Fibroblast of skin of right quadriceps (primary cell): ENCODE measurements around the gene FGF2.
"Not testable (repeated sequence)": the region's sequence is repeated elsewhere in the genome, so short reads cannot be mapped to it uniquely, and the experiment has no call there.

Source experiments
- DNase-seq: peaks from one replicate; pipeline ENCODE4 v3.0.0-alpha.2; 2013

FGF2 gene

DNA sequence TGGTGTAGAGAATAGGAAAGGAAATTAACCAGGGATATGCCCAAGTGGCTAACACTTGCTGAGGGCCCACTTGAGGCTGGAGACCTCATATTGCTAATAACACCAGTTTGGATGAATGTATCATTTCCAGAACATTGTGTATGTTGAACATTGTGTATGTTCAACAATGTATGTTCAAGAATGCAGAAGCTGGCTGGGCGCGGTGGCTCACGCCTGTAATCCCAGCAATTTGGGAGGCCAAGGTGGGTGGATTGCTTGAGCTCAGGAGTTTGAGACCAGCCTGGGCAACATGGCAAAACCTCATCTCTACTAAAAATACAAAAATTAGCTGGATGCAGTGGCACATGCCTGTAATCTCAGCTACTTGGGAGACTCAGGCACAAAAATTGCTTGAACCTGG lies 23.2 kb downstream of the FGF2 start:
- DNase-seq = not testable (repeated sequence)

DNA sequence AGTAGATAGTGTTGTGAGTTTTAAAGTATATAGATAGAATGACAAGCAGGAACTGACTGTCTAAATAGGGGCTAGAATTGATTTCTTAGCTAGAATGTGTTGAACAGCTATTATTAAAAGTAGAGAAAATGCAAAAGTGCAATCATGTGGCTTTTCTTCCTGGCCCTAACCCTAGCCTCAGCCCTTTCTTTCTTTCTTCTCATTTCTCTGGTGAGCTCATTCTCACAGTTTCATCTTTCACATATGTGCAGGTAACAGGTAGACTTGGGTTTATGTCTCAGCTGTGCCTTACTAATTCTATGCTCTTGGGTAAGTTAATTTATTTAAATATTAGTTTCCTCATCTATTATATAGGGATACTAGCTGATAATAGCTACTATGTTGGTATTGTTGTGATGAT lies 24.9 kb downstream of the FGF2 start:
- no peak for DNase-seq

DNA sequence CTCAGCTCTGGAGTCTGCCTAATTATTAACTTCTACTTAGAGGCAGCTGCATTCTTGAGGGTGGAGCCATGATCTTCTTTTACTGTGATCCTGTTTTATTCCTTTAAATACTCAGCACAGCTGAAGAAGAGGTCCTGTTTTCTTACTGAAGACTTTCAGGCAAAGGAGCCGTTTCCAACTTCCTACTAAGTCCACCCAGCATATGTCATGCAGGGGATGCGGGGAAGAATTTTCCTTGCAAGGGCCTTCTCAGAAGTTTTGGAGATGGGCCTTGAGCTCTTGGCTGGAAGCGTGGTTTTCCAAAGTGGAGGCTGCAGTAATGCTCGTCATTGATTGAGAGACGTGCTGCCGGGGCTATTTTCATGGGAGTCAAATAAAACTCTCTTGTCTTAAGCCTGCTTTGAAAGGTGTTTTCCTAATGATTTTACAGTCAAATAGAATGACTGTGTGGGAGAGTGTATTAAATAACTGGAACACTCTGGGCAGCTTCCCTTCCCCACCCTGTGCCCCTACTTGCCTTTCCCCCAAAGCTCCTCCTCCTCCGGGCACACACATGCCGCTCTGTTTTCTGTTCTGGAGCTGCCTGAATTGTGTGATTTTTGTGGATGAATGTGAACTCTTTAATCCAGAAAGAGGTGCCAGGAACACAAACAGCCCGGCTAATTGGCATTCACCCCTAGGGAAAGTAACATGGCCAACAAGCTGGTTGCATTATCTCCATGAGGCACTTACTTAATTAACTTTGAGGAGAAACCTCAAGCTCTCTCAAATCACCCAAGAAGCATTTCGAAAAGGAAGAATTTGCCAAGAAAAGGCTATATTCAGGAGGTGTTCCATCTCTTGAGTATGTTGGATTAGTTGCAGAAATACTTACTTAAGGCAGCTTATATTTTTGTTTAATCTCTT lies 28.1 kb downstream of the FGF2 start:
- DNase-seq = no peak

DNA sequence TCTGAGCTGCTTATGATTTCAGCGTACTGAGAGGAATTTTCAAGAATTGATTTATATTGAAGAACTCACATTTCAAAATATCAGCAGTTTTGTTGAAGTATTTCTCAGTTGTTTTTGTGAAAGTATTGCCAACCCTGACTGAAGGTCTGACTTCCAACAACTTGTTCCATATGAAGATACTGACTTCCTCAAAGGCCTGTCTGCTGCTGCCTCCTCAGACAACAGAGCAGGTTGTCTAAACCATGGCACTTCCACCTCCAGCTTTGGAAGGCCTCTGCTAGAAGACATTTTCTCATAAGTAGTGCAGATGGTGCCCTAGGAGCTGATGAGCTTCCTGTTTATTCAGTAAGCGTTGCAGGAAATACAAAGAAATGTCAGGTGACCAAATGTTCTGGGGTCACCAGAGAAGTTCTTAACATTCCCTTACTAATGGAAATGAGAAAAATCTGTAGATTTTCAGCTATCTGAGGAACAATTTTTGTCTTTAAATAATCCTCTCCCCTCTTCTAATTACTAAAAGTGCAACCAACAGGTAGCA lies 28.8 kb downstream of the FGF2 start:
- DNase-seq = no peak

DNA sequence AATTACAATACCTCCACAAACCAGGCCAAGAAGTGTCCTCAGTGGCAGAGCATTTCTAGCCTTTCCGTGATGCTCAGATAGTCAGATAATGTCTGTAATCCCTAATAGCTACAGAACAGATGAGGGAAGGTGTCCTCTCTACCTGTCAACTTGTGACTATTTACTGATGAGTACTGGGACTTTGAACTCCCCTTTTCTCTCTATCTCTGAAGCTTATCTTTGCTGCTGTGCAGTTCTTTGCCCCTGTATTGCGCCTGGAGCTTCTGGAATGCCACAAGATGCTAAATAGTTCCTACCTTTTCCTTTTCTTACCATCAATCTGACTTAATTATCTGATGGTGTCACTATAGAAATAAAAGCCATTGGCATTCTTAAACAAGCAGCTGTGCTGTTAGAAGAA lies 30.5 kb downstream of the FGF2 start:
- DNase-seq = no peak

DNA sequence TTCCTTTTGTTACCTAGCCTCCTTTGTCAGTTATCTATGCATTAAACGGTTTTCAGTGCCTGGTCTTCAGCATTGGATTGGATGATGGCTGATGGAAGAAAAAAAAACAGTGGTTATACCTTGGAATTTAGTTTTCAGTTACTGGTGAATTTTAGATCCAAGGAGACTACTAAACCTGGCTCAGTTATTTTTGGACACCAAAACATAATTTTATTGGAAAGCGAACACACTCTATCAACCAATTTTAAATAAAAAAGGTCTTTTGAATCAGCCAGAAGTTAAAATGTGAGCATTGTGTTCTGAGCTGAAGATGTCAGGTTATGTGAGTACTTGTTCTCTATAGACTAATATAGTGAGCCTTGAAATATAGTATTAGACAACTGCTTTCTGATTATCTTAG lies 32.1 kb downstream of the FGF2 start:
- DNase-seq = no peak

DNA sequence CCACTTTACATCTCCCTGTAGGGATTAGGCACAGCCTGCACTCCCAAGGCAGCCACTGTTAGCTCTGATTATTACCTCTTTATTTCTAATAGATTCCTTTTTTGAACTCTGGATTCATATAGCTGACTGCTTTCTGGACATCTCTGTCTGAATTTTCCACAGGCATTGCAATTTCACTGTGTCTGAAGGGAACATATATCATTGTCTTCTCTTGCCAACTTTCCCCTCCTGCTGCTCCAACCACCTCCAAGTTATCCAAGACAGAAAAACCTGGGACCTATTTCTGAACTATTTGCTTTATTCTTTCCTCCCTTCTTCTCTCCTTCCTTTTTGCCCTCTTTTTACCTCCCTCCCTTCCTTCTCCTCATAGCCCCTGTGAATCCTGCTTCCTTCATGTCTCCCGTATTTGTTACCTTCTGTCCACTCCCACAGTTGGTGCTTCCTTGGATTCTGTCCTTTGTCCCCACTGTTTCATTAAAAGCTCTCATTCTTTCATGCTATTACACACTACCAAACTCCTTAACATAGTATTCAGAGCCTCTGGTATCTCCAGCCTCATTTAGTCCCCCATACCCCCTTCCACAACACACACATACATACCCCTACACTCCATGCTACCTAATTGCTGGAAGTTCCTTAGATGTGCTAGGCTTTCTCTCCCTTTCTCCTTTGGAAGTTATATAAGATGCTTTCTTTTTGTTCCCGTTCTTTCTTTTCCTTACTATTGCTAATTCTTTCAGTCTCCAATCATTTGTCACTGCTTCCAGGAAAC lies 34.7 kb downstream of the FGF2 start:
- DNase-seq = no peak

DNA sequence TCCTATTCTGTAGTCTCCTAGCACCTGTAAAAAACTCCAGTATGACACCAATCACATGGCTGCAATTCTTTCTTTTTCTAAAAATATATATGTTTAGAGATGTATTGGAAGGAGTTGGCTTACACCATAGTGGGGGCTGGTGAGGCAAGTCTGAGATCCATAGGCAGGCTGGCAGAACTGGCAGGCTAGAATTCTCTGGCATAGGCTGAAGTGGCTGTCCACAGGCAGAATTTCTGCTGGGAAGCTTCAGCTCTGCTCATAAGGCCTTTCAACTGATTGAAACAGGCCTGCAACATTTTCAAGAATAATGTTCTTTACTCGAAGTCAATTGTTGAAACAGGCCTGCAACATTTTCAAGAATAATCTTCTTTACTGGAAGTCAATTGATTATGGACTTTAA lies 37.0 kb downstream of the FGF2 start:
- no peak for DNase-seq

DNA sequence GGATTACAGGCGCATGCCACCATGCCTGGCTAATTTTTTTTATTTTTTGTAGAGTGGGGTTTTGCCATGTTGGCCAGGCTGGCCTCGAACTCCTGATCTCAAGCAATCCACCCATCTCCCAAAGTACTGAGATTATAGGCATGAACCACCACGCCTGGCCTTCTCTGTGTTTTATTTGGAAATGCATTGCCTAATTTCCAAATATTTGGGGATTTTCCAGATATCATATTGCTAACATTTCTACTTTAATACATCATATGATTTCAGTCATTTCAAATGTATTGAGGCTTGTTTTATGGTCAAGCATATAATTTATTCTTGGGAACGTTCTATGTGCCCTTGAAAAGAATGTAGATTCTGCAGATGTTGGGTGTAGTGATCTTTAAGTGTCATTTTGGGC lies 38.8 kb downstream of the FGF2 start:
- peak; percentile 51 for DNase-seq

DNA sequence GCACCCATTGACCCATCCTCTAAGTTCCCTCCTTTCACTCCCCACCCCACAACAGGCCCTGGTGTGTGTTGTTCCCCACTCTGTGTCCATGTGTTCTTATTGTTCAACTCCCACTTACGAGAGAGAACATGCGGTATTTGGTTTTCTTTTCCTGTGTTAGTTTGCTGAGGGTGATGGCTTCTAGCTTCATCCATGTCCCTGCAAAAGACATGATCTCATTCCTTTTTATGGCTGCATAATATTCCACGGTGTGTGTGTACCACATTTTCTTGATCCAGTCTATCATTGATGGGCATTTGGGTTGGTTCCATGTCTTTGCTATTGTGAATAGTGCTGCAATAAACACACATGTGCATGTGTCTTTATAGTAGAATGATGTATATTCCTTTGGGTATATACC lies 41.6 kb downstream of the FGF2 start:
- DNase-seq = not testable (repeated sequence)

DNA sequence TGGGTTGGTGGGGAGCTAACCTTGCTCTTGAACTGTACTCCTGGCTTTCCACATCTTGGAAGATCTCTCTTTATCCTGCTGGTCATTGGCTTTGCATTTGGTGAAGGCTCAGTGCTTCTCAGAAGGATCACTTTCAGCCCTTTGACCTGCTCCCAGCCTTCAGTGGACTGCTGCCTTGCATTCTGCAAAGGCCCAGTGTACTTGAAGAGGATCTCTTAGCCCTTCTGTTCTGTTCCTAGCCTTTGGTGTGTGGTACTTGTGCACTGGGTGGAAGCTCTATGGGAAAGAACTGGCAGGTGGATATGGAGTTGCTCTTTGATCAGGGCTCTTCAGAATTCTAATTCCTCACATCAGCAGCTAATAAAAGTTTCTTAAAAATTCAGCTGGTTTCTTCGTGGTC lies 46.5 kb downstream of the FGF2 start:
- DNase-seq = no peak

DNA sequence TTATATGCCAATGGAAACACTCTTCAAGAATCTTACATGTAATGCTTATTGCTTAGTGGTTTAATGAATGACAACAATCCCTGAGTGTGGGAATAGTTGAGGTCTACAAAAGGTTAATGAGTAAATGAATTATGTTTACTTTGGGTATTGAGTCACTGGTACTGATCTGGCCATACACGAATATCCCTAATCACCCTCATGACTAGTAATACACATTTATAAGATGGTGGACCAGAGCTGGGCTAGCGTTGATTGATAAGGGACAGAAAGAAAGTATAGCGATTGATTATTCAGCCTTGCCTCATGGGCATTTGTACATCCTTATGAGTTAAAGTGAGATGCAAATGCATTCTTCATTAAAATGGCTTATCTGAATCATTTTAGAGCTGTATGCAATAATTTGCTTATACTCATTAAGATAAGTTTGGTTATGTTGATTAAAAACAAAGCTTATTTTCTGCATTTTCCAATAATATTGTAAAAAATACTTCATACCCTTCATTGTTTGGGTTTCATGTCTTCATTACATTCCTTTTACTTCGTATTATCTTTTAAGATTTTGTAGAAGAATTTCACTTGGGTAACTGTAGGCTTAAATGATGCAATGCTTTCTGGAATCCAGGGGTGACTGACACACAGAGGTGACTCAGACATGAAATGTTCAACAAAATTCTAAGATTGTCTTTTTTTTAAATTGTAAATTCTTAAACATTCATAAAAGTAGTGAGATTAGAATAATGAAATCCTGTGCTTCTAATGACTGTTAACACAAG lies 47.4 kb downstream of the FGF2 start:
- peak; percentile 87 for DNase-seq

DNA sequence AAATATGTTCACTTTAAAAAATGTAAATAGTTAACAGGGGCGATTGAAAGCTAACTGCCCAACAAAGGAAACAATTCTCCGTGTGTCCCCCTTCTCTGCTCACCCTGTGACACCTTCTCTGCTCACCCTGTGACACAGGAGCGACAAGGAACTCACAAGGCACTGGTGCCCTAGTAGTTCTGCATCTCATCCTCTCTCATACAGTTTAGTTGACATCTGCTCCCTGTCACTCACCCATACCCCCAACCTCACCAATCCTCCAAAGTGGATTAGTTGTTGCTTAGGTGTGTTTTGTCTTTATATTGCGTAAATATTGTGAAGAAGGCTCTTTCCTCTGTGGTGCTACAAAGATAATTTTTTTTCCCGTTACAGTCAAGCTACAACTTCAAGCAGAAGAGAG lies 49.3 kb downstream of the FGF2 start:
- no peak for DNase-seq

DNA sequence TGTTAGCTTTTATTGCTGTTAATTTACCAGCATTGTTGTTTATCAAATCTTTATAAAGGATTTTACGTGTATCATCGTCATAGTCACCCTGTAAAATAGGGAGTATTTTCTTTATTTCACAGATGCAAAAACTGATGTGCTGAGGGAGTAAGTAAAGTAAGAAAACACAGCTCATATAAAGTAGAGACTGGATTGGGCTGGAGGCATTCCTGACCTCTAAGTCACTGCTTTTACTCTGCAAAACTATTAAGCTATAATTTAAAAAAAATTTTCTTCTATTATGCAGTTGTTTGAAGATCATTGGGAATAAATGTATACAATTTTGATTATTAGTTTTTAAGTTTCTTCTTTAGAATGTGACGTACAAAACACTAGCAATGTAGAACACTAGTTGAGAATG lies 49.8 kb downstream of the FGF2 start:
- no peak for DNase-seq

DNA sequence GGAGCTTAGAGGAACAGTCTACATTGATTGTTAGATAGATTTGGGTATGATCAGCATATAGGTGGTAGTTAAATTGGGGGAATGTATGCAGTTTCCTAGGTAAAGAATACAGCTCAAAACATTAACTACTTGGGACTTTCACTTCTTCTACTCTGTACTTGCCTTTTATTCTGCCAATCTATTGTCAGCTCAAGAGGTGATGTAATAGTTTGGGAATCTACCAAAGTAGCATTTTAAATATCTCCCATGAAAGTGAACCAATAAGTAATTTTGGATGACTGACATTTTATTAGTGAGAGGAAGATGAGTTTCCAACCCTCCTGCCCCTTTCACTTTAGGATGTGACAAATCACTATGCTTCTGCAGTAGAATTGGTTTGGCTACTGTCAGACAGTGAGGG lies 52.4 kb downstream of the FGF2 start:
- no peak for DNase-seq

DNA sequence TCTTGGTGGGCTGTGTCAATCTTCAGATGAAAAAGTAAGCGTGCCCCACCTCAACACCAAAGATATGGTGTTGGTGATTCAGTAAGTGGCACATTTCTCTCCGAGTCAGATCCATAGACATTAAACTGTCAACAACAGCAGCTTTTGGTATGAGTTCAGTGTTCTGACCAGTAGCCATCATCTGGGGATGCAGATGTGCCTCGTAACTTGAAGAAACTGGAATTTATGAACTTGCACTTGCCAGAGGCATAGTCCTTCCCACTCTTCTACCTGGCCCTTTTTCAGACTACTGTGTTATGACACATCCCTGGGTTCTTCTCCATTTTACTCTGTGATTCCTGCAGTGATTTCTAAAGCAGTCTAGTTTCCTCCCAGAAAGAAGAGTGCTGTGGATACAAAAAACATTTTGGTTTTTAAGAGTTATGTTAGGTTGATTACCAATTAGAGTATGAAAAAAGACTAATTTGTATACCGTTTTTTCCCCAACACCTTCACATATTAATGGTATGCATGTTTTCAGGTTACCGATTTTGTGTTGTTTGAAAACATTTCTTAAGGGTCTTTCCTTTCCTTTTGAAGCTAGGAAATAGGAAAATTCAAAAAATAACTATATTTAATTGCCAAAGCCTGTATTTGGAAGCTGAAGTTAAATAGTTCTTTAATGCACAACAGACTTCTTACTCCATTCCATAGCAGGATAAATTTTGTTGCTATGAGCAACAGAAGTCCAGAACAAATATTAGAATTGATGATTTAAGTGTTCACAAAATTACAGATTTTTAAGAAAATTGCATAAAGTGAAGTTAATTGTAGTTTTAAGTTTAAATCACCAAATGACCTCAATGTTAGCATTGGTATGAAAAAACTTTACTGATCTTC lies 56.5 kb downstream of the FGF2 start:
- peak; percentile 18 for DNase-seq

DNA sequence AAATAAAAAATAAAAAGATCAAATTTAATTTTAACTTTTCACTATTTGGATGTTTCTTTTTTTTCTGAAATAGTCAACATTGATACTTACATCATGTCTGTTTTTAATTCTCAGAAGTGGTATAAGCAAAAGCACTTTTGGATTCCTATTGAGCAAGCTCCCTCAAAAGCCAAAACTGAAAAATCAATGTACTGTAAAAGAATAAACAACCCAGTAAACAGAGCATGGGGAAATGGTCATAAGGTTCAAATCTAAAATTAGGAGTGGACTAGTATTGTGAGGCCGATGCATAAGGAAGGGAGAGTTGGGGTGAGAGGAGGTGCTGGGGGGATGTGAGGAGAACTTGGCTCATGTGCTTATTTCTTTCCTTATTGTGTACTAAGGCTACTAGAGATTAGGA lies 57.9 kb downstream of the FGF2 start:
- DNase-seq = no peak

DNA sequence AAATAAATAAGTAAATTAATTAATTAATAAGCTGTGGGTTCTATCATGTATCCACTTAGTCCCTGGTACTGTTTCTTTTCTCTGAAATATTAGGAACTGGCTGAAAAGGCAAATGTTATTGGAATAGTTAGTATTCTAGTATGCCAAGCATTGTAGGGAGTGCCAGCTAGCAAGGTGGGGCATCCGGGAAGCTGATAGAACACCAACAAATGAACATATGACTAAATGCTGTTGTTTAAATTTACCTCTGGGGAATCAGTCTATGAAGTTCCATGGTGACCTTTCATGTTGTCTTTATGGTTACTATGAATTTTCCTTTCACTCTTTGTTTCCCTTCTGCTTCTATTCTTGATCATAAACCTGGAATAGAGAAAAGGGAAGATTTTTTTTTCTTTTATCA lies 63.1 kb downstream of the FGF2 start:
- no peak for DNase-seq

DNA sequence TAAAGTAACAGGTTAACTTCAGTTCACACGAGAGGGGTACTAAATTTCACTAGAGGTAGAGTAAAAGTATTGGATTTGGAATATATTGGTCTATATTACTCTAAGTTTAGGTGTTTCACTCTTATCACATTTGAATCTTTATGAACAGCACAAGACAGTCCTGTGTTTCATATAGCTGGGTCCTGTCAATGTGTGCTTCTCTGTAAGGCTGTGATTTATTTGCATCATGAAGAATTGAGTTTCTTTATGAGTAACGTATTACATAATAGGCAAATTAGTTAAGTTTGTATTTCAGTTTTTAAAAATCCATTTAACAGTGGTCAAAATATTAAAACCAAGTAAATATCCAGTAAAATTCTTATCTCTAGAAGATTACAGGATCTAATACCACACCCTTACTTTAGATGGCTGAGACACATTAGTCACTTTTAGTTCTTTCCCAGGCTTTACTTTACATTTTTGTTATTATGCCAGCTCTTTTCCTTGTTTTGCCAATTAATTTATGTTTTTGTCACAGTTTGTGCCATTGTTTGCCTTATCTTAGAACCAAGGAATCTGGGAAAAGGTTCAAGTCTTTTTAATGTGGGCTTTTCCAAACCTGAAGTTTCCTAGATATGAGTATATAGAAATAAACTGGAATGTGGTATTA lies 63.6 kb downstream of the FGF2 start:
- no peak for DNase-seq

DNA sequence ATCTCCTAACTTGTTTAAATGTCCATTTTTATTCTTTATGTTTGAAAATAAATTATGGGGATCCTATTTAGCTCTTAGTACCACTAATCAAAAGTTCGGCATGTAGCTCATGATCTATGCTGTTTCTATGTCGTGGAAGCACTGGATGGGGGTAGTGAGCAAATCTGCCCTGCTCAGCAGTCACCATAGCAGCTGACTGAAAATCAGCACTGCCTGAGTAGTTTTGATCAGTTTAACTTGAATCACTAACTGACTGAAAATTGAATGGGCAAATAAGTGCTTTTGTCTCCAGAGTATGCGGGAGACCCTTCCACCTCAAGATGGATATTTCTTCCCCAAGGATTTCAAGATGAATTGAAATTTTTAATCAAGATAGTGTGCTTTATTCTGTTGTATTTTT lies 68.2 kb downstream of the FGF2 start:
- DNase-seq = no peak

DNA sequence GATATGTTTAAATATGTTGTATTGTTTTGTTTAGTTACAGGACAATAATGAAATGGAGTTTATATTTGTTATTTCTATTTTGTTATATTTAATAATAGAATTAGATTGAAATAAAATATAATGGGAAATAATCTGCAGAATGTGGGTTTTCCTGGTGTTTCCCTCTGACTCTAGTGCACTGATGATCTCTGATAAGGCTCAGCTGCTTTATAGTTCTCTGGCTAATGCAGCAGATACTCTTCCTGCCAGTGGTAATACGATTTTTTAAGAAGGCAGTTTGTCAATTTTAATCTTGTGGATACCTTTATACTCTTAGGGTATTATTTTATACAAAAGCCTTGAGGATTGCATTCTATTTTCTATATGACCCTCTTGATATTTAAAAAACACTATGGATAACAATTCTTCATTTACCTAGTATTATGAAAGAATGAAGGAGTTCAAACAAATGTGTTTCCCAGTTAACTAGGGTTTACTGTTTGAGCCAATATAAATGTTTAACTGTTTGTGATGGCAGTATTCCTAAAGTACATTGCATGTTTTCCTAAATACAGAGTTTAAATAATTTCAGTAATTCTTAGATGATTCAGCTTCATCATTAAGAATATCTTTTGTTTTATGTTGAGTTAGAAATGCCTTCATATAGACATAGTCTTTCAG lies 68.8 kb downstream of the FGF2 start:
- DNase-seq = no peak
